UCSD-AML1 (cell line): ENCODE data around the gene SIGLEC10.

Experiments
- DNase-seq: peaks from one replicate; lab custom pipeline; 2025; ENCODE audit not compliant: unreplicated experiment; lab: John Stamatoyannopoulos, UW

SIGLEC10 gene

GRCh38 chr19:51366389-51367254, 50.8 kb downstream of the SIGLEC10 start:
- DNase-seq: peak; percentile 95

- DNase-seq: no peak
Observed at GRCh38 chr19:51365965-51366388, 51.5 kb downstream of the SIGLEC10 start, which contains the start of gene ETFB. TSS of gene ETFB (minus strand) at chr19:51366388. CDS start at chr19:51366326, 62 bp downstream.

GRCh38 chr19:51365211-51365964, 52.1 kb downstream of the SIGLEC10 start:
- peak; percentile 48 for DNase-seq

GRCh38 chr19:51364200-51365106, 53.0 kb downstream of the SIGLEC10 start:
- DNase-seq: no peak

GRCh38 chr19:51361239-51361638, 56.2 kb downstream of the SIGLEC10 start:
- DNase-seq: no peak
